HG03558 (cell line): ENCODE measurements around the gene PRR11.
"Not testable (repeated sequence)": the region's sequence is repeated elsewhere in the genome, so short reads cannot be mapped to it uniquely, and the experiment has no call there.

ENCODE experiments used
- ATAC-seq: cut with Tn5 transposase; IDR thresholded peaks from one replicate; pipeline ENCODE4 v1.9.1; 2021; ENCODE audit warnings: moderate number of reproducible peaks; ENCODE audit not compliant: unreplicated experiment; ENCODE audit errors: extremely low read depth

The PRR11 gene

GRCh38 chr17:59155439-59156177 lies at the start of gene PRR11:
PRR11 (plus strand) TSS chr17:59155746; CDS start chr17:59169753, 14,007 bp downstream.
- ATAC-seq = peak; percentile 70

- ATAC-seq = no peak
Observed at GRCh38 chr17:59105852-59106462, 49.6 kb upstream of the PRR11 start.

- ATAC-seq = peak; percentile 90
Observed at GRCh38 chr17:59106463-59107305, 48.9 kb upstream of the PRR11 start, which contains the start of gene TRIM37. TRIM37 (minus strand) TSS chr17:59106880; CDS start chr17:59106461, 419 bp downstream.

GRCh38 chr17:59107306-59107670 lies 48.3 kb upstream of the PRR11 start:
- no peak for ATAC-seq

GRCh38 chr17:59108400-59109102 lies 47.0 kb upstream of the PRR11 start:
- no peak for ATAC-seq

- ATAC-seq = no peak
Observed at GRCh38 chr17:59110973-59111372, 44.6 kb upstream of the PRR11 start.

- ATAC-seq = no peak
Observed at GRCh38 chr17:59111539-59111938, 44.0 kb upstream of the PRR11 start.

GRCh38 chr17:59115474-59115873 lies 40.1 kb upstream of the PRR11 start:
- ATAC-seq = no peak

GRCh38 chr17:59121901-59122480 lies 33.6 kb upstream of the PRR11 start:
- no peak for ATAC-seq

- no peak for ATAC-seq
Observed at GRCh38 chr17:59124665-59125064, 30.9 kb upstream of the PRR11 start.

- no peak for ATAC-seq
Observed at GRCh38 chr17:59126809-59127417, 28.6 kb upstream of the PRR11 start.

- ATAC-seq = no peak
Observed at GRCh38 chr17:59129814-59130213, 25.7 kb upstream of the PRR11 start.

GRCh38 chr17:59131131-59131530 lies 24.4 kb upstream of the PRR11 start:
- ATAC-seq = no peak

GRCh38 chr17:59138339-59138738 lies 17.2 kb upstream of the PRR11 start:
- ATAC-seq = not testable (repeated sequence)

- ATAC-seq = no peak
Observed at GRCh38 chr17:59139939-59140338, 15.6 kb upstream of the PRR11 start.

- no peak for ATAC-seq
Observed at GRCh38 chr17:59141860-59142259, 13.7 kb upstream of the PRR11 start.

GRCh38 chr17:59145571-59146096 lies 9.9 kb upstream of the PRR11 start:
- no peak for ATAC-seq

GRCh38 chr17:59149051-59149450 lies 6.5 kb upstream of the PRR11 start:
- ATAC-seq = no peak

GRCh38 chr17:59149841-59150511 lies 5.6 kb upstream of the PRR11 start:
- no peak for ATAC-seq
